ENCODE data around the gene OR1F1. TPM values are rescaled to one million over a fixed set of nuclear protein-coding genes. Genes with fewer than 3 reads are reported as not detected.

The OR1F1 gene
- total and polyA plus RNA-seq, 12 donors, result not detected

DNA sequence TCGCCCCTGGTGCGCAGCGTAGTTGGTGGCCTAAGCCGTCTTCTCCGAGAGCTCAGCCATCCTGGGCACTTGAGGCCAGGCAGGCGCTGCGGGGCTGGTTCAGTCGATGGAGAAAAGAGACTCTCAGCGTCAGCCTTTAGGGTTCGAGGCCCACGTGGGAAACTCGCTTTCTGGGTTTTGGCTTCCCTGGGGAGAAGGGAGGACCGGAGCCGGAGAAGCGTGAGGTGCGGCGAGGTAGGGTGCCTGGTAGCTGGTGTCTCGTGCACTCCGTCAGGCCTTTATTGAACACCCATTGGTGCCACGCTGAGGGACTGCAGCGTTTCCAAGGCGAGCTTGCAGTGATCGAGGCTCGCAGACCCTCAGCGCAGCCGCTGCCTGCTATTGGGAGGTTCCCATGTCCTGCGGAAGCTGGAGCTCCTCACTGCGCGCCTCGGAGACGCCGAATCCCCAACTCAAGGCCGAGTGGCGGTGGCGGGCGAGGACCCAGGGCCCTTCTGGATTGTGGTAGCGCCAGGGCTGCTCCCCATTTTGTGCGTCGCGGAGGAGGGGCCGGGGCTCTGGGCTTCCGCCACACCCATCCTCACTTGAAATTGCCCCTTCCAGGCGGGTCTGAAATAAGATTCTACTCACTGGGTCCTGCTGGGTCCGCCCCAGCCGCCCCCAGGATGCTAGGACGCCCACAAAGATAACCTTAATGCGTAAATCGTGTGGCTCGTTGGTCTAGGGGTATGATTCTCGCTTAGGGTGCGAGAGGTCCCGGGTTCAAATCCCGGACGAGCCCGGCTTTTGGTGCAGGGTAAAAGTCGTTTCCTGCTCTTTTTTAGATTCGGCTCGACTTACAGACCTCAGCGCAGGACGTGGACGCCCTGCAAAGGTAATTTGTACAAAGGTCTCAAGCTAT lies 1.2 kb downstream of the OR1F1 start:
- Histone ChIP-seq H3K9me3 (no peaks in the 10 kb centered on the region), H3K27ac (no peak overlapping the region), H3K36me3 (no peaks in the 10 kb centered on the region), H3K4me3 (peak overlapping the region; percentile 0 to 27 (median 16)), H3K4me1 (peaks cover 10 to 30% (median 18%) of the 10 kb centered on the region in 9 donors), H3K27me3 (peaks cover 42 to 100% (median 100%) of the 10 kb centered on the region in 7 donors)
- TF ChIP-seq, protein P1, sequence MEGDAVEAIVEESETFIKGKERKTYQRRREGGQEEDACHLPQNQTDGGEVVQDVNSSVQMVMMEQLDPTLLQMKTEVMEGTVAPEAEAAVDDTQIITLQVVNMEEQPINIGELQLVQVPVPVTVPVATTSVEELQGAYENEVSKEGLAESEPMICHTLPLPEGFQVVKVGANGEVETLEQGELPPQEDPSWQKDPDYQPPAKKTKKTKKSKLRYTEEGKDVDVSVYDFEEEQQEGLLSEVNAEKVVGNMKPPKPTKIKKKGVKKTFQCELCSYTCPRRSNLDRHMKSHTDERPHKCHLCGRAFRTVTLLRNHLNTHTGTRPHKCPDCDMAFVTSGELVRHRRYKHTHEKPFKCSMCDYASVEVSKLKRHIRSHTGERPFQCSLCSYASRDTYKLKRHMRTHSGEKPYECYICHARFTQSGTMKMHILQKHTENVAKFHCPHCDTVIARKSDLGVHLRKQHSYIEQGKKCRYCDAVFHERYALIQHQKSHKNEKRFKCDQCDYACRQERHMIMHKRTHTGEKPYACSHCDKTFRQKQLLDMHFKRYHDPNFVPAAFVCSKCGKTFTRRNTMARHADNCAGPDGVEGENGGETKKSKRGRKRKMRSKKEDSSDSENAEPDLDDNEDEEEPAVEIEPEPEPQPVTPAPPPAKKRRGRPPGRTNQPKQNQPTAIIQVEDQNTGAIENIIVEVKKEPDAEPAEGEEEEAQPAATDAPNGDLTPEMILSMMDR (IDR thresholded peaks at IDR 0.05), result no peak
- intact Hi-C loops (cut with DNase I), result loop anchor here in 1 of 10 donors (10.0 kb wide), 1 partner anchor 306 kb away; the partner anchor contains the start of gene C16orf90
- 1 to 2% methylated on average over 61 of the region's 61 CpGs for WGBS, 2 donors
- DNase-seq (no peak), ATAC-seq (peak in 5 of 8 donors; percentile 30 to 67 (median 51))

DNA sequence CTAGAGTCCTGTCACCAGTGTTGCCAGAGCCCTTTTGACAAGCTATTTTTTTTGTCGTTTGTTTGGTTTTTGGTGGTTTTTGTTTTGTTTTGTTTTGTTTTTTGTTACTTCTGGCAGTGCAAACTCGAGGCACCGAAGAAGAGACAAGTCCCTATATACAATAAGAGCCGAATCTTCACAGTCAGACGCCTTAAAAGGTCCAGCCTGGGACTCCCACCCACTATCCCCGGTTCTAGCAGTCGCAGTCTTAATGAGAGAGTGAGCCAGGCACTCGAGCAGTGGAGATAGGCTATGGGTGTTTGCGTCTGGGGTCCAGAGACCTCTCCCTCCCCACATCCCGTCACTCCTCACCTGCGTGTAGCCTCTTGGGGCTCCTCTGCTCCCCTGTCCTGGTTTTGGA lies 1.9 kb downstream of the OR1F1 start:
- H3K36me3 ChIP-seq, result no peaks in the 10 kb centered on the region
- intact Hi-C loops (cut with DNase I), result loop anchor here in 1 of 10 donors (10.0 kb wide), 1 partner anchor 305 kb away; the partner anchor contains the start of gene C16orf90
- WGBS, 2 donors, result 15 to 18% methylated on average over 11 of the region's 11 CpGs
- H3K27me3 ChIP-seq, result peaks cover 42 to 100% (median 100%) of the 10 kb centered on the region in 7 donors
- DNase-seq, result no peak
- TF ChIP-seq, protein P1 (IDR thresholded peaks at IDR 0.05), result no peak
- no peaks in the 10 kb centered on the region for H3K9me3 ChIP-seq
- no peak overlapping the region for H3K27ac ChIP-seq
- ATAC-seq, result no peak
- peaks cover 10 to 29% (median 18%) of the 10 kb centered on the region in 9 donors for H3K4me1 ChIP-seq
- H3K4me3 ChIP-seq, result peak overlapping the region in 1 of 10 donors; percentile 27

DNA sequence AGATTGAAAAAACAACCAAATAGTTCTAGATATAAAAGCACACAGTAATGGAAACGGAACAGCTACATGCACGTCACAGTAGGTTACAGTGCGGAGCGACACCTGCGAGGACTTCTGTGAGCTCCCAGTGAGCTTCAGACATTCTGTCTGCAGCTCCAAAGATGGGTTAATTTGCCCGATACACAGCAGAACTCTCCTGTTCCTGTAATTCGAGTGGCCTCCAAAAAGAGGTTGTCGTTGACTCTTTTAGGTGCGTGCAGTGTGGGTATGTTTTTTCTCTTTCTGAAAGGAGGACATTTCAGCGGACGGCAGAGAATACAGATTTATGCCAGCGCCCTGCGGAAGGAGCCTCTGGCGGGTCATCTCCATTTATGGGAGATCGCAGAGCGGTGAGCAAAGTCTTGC lies 2.9 kb downstream of the OR1F1 start:
- Histone ChIP-seq H3K36me3 (no peaks in the 10 kb centered on the region), H3K4me3 (peak overlapping the region in 1 of 10 donors; percentile 5), H3K27ac (no peak overlapping the region), H3K27me3 (peaks cover 42 to 100% (median 100%) of the 10 kb centered on the region in 7 donors), H3K4me1 (peaks cover 10 to 29% (median 18%) of the 10 kb centered on the region in 9 donors), H3K9me3 (no peaks in the 10 kb centered on the region)
- no peak for DNase-seq
- intact Hi-C loops (cut with DNase I), result no loop called here
- WGBS, 2 donors, result 9 to 10% methylated on average over 16 of the region's 16 CpGs
- TF ChIP-seq, protein P1 (IDR thresholded peaks at IDR 0.05), result no peak
- no peak for ATAC-seq

DNA sequence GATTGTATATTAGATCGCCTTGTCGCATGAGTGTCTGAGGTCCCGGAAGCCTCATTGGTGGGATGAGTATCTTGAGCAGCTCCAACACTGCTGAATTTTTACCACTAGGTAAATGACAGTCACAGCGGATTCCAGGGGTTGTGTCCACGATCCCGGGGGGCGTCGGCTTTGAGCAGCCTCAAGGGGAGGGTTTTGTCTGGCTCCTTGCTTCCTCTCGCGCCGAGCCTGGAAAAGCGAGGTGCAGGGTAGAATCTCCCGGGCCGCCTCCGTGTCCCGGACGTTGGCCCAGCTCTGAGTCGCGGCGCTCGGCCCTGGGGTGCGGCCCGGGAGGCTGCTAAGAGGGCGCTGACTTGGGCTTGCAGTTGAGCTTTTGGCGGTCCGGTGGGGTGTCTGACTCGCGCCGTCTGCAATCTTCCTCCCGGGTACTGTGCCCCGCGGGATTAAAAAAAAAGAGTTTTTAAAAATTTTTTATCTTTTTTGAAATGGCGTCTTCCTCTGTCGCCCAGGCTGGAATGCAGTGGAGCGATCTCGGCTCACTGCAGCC lies 4.5 kb downstream of the OR1F1 start:
- DNase-seq (no peak), ATAC-seq (no peak)
- intact Hi-C loops (cut with DNase I), result no loop called here
- H3K9me3 ChIP-seq, result no peaks in the 10 kb centered on the region
- TF ChIP-seq, protein P1 (IDR thresholded peaks at IDR 0.05), result no peak
- peaks cover 37 to 99% (median 97%) of the 10 kb centered on the region in 7 donors for H3K27me3 ChIP-seq
- peaks cover 10 to 29% (median 18%) of the 10 kb centered on the region in 9 donors for H3K4me1 ChIP-seq
- WGBS, 2 donors, result 33 to 42% methylated on average over 36 of the region's 36 CpGs
- no peak overlapping the region for H3K27ac ChIP-seq
- H3K36me3 ChIP-seq, result no peaks in the 10 kb centered on the region
- peak overlapping the region in 1 of 10 donors; percentile 10 for H3K4me3 ChIP-seq

All from heart right ventricle (tissue), 16 donors.